ENCODE results near the gene YBEY.

YBEY gene

GRCh38 chr21:46245213-46245915 lies 40.8 kb upstream of the YBEY start:
- no peak for TF ChIP-seq CTCF (IDR thresholded peaks at IDR 0.05; ENCODE audit: control insufficient read depth, extremely low read depth, insufficient read depth)
- no peak for DNase-seq (ENCODE audit: low read depth)
- no peak overlapping the region for H3K4me3 ChIP-seq (ENCODE audit: low read depth, low read length)

- DNase-seq (ENCODE audit: low read depth): no peak
- H3K4me3 ChIP-seq (ENCODE audit: low read depth, low read length): no peak overlapping the region
- TF ChIP-seq CTCF (IDR thresholded peaks at IDR 0.05; ENCODE audit: control insufficient read depth, extremely low read depth, insufficient read depth): no peak
These were observed 39.8 kb upstream of the YBEY start for GRCh38 chr21:46246345-46246744.

- DNase-seq (ENCODE audit: low read depth): no peak
- H3K4me3 ChIP-seq (ENCODE audit: low read depth, low read length): no peak overlapping the region
- TF ChIP-seq CTCF (IDR thresholded peaks at IDR 0.05; ENCODE audit: control insufficient read depth, extremely low read depth, insufficient read depth): no peak
These were observed 38.3 kb upstream of the YBEY start for GRCh38 chr21:46247699-46248421.

GRCh38 chr21:46248422-46248782 lies 37.7 kb upstream of the YBEY start:
- no peak for DNase-seq (ENCODE audit: low read depth)
- TF ChIP-seq CTCF (IDR thresholded peaks at IDR 0.05; ENCODE audit: control insufficient read depth, extremely low read depth, insufficient read depth): no peak
- H3K4me3 ChIP-seq (ENCODE audit: low read depth, low read length): no peak overlapping the region

- no peak for DNase-seq (ENCODE audit: low read depth)
- no peak for TF ChIP-seq CTCF (IDR thresholded peaks at IDR 0.05; ENCODE audit: control insufficient read depth, extremely low read depth, insufficient read depth)
- no peak overlapping the region for H3K4me3 ChIP-seq (ENCODE audit: low read depth, low read length)
These were observed 37.3 kb upstream of the YBEY start for GRCh38 chr21:46248827-46249226.

- DNase-seq (ENCODE audit: low read depth): no peak
- H3K4me3 ChIP-seq (ENCODE audit: low read depth, low read length): no peak overlapping the region
These were observed 35.9 kb upstream of the YBEY start for GRCh38 chr21:46250146-46250725.

More at GRCh38 chr21:46250146-46250725, 35.9 kb upstream of the YBEY start:
- TF ChIP-seq CTCF (IDR thresholded peaks at IDR 0.05; ENCODE audit: control insufficient read depth, extremely low read depth, insufficient read depth): no peak

All from LNCaP clone FGC (cell line).